Camera-type eye (tissue), 1 donor: ENCODE measurements around the gene TIFAB. TPM values are rescaled to one million over a fixed set of nuclear protein-coding genes. Genes with fewer than 3 reads are reported as not detected.

ENCODE experiments used
- total RNA-seq: library from RNA; depleted of rRNA; stranded (reverse); fragments of >200 nt; gene quantifications from one replicate; pipeline ENCODE4 v1.2.3, GENCODE V29; 2014

The TIFAB gene
- total RNA-seq: 0.05 TPM

GRCh38 chr5:135452321-135453030, at the start of gene TIFAB:
Gene TIFAB (minus strand): TSS chr5:135452351. CDS start chr5:135449939, 2,412 bp downstream.

GRCh38 chr5:135447298-135447929, 4.7 kb downstream of the TIFAB start, which contains the start of gene DCANP1:
Gene DCANP1 (minus strand): TSS chr5:135447348. CDS start chr5:135447108, 240 bp downstream.

GRCh38 chr5:135398855-135399793, 53.0 kb downstream of the TIFAB start, which contains the start of gene MACROH2A1:
Gene MACROH2A1 (minus strand): TSS chr5:135399231. CDS start chr5:135389093, 10,138 bp downstream.

Other genes with a start within 250 kb of the TIFAB start
- gene MACROH2A1, start 53.1 kb downstream of the TIFAB start, total RNA-seq: 274 TPM
- gene DCANP1, start 5.0 kb downstream of the TIFAB start, total RNA-seq: not detected
- 5.9 TPM for gene NEUROG1, start 83.6 kb upstream of the TIFAB start, total RNA-seq
- gene CXCL14, start 126.6 kb upstream of the TIFAB start, total RNA-seq: 63.1 TPM